Progenitor cell of endocrine pancreas (in vitro differentiated cells): ENCODE measurements around the gene TET2. TPM values are rescaled to one million over a fixed set of nuclear protein-coding genes. Genes with fewer than 3 reads are reported as not detected.

Experiments used
- DNase-seq: peaks from one replicate; pipeline ENCODE4 v3.0.0; 2021; ENCODE audit warnings: low spot score; ENCODE audit not compliant: unreplicated experiment
- H3K27ac Mint-ChIP-seq: 2 replicates; pipeline ENCODE4 v1.8.0; 2021; ENCODE audit warnings: mild to moderate bottlenecking, moderate library complexity, mixed read lengths
- H3K27me3 Mint-ChIP-seq: 2 replicates; pipeline ENCODE4 v1.8.0; 2021; ENCODE audit warnings: mixed read lengths
- H3K36me3 Mint-ChIP-seq: 2 replicates; pipeline ENCODE4 v1.8.0; 2022; ENCODE audit warnings: mixed read lengths; ENCODE audit not compliant: insufficient read depth
- H3K4me1 Mint-ChIP-seq: 2 replicates; pipeline ENCODE4 v1.8.0; 2021; ENCODE audit warnings: low read depth, mixed read lengths
- H3K4me3 Mint-ChIP-seq: 2 replicates; pipeline ENCODE4 v1.8.0; 2021; ENCODE audit warnings: low read depth, mild to moderate bottlenecking, moderate library complexity, mixed read lengths
- H3K9me3 Mint-ChIP-seq: 2 replicates; pipeline ENCODE4 v1.8.0; 2021; ENCODE audit warnings: low read depth, mixed read lengths
- CTCF ChIP-seq: fragments of 200-600 bp; sonication (generic); IDR thresholded peaks from one replicate; pipeline ENCODE4 v1.5.0; 2021; ENCODE audit warnings: antibody characterized with exemption, mild to moderate bottlenecking; ENCODE audit not compliant: unreplicated experiment
- total RNA-seq: library from RNA; stranded (reverse); gene quantifications from 2 replicates; pipeline ENCODE4 v1.2.1, GENCODE V29; 2021

Gene TET2
- total RNA-seq, 1 donor from 2014 or later, result 37.2 TPM

- DNase-seq, result no peak
- Mint-ChIP-seq H3K36me3 (peaks cover 5% of the 10 kb centered on the region), H3K4me1 (no peaks in the 10 kb centered on the region), H3K27ac (peak overlapping the region; percentile 25), H3K9me3 (no peaks in the 10 kb centered on the region), H3K4me3 (no peak overlapping the region), H3K27me3 (no peaks in the 10 kb centered on the region)
- TF ChIP-seq CTCF, result no peak
Observed at GRCh38 chr4:105280338-105281123, 133.9 kb downstream of the TET2 start.

- H3K9me3 Mint-ChIP-seq, result no peaks in the 10 kb centered on the region
- H3K4me1 Mint-ChIP-seq, result no peaks in the 10 kb centered on the region
- TF ChIP-seq CTCF, result no peak
- peaks cover 3% of the 10 kb centered on the region for H3K36me3 Mint-ChIP-seq
- no peak overlapping the region for H3K4me3 Mint-ChIP-seq
- no peaks in the 10 kb centered on the region for H3K27me3 Mint-ChIP-seq
- DNase-seq, result no peak
- no peak overlapping the region for H3K27ac Mint-ChIP-seq
Observed at GRCh38 chr4:105281124-105281415, 134.4 kb downstream of the TET2 start.

GRCh38 chr4:105282489-105282888, 135.8 kb downstream of the TET2 start:
- no peak for DNase-seq
- H3K4me3 Mint-ChIP-seq, result no peak overlapping the region
- H3K27ac Mint-ChIP-seq, result no peak overlapping the region
- H3K36me3 Mint-ChIP-seq, result no peaks in the 10 kb centered on the region
- TF ChIP-seq CTCF, result no peak
- no peaks in the 10 kb centered on the region for H3K27me3 Mint-ChIP-seq
- H3K4me1 Mint-ChIP-seq, result no peaks in the 10 kb centered on the region
- H3K9me3 Mint-ChIP-seq, result peaks cover 5% of the 10 kb centered on the region

- no peaks in the 10 kb centered on the region for H3K27me3 Mint-ChIP-seq
- no peak overlapping the region for H3K27ac Mint-ChIP-seq
- no peak for DNase-seq
- peaks cover 6% of the 10 kb centered on the region for H3K9me3 Mint-ChIP-seq
- no peaks in the 10 kb centered on the region for H3K36me3 Mint-ChIP-seq
- no peak overlapping the region for H3K4me3 Mint-ChIP-seq
- no peak for TF ChIP-seq CTCF
- no peaks in the 10 kb centered on the region for H3K4me1 Mint-ChIP-seq
Observed at GRCh38 chr4:105283501-105283900, 136.8 kb downstream of the TET2 start.

- Mint-ChIP-seq H3K4me3 (no peak overlapping the region), H3K27ac (no peak overlapping the region), H3K36me3 (no peaks in the 10 kb centered on the region), H3K9me3 (peaks cover 9% of the 10 kb centered on the region), H3K4me1 (no peaks in the 10 kb centered on the region), H3K27me3 (no peaks in the 10 kb centered on the region)
- no peak for DNase-seq
- no peak for TF ChIP-seq CTCF
Observed at GRCh38 chr4:105288121-105288520, 141.4 kb downstream of the TET2 start.
